ENCODE results near the gene ARHGEF7.

The ARHGEF7 gene

DNA sequence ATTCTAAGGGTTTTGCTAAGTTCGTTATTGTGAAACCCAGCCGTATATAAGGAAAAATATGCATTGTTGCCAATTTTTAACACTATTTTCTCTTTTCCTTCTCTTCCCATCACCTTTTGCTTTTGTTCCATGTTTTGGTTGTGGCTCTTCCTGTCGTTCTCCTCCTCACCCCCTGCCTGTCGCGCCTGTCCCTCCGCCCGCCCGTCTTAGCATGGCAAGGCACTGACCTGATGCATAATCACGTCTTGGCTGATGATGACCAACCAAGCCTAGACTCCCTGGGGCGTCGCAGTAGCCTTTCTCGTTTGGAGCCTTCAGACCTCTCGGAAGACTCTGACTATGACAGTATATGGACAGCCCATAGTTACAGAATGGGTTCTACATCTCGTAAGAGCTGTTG is 176.8 kb downstream of the ARHGEF7 start:
- TF ChIP-seq, protein P1, sequence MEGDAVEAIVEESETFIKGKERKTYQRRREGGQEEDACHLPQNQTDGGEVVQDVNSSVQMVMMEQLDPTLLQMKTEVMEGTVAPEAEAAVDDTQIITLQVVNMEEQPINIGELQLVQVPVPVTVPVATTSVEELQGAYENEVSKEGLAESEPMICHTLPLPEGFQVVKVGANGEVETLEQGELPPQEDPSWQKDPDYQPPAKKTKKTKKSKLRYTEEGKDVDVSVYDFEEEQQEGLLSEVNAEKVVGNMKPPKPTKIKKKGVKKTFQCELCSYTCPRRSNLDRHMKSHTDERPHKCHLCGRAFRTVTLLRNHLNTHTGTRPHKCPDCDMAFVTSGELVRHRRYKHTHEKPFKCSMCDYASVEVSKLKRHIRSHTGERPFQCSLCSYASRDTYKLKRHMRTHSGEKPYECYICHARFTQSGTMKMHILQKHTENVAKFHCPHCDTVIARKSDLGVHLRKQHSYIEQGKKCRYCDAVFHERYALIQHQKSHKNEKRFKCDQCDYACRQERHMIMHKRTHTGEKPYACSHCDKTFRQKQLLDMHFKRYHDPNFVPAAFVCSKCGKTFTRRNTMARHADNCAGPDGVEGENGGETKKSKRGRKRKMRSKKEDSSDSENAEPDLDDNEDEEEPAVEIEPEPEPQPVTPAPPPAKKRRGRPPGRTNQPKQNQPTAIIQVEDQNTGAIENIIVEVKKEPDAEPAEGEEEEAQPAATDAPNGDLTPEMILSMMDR (IDR thresholded peaks at IDR 0.05), result no peak
- no peak overlapping the region for H3K27ac ChIP-seq
- no peak overlapping the region for H3K4me3 ChIP-seq
- DNase-seq (ENCODE audit: low spot score), result no peak

DNA sequence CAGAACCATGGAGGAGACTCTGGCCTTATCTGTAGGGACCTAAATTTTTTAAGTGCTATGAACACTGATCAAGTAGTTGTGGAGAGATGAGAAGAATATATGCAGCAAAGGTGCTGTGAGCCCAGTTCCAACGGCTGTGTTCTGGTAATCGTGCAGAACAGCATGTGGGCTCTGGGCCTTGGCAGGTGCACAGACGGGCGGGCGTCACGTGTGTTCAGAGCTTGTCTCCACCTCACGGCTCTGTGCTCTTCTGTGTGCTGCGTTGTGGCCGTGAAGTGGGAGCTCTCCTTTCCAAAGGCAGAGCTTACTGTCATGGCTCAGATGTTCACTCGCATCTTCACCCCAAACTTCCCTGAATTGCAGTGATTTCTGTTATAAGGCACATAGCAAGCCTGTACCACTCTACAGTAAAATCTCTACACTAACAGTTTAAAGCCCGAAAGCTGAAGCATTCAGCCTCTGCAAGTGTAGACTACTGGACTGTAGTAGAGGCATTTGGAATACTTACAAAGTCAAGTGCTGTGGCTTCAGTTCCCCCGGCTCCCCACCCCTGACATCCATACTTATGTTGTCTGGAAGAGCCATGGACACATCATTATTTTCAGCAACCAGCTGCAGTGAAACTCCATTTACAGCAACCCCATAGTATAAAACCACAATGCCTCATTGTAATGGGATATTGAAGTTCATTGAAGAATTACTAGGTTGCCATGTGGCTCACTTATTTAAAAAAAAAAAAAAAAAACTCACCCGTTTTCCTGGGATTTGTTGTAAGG is 177.8 kb downstream of the ARHGEF7 start:
- DNase-seq (ENCODE audit: low spot score), result no peak
- H3K27ac ChIP-seq, result no peak overlapping the region
- TF ChIP-seq, protein P1 (IDR thresholded peaks at IDR 0.05), result no peak
- H3K4me3 ChIP-seq, result no peak overlapping the region

DNA sequence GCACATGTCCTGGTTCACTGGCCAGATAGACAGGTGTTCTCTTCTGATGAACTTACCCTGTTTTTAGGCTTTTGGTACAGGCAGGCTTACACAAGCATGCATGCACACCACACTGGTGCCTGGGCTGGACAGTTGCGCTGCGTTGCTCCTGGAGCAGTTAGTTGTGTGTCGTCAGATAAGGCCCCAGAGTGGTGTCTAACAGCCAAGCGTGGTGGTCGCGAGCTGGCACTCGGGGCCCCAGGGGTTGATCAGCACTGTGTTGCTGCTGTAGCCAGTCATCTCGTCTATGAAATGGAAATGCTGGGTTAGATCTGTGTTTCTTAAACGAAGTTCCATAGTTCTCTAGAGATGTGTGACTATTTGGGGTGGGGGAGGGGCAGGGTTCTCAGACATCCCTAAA is 180.8 kb downstream of the ARHGEF7 start:
- TF ChIP-seq, protein P1 (IDR thresholded peaks at IDR 0.05), result no peak
- H3K4me3 ChIP-seq, result no peak overlapping the region
- no peak overlapping the region for H3K27ac ChIP-seq
- DNase-seq (ENCODE audit: low spot score), result no peak

DNA sequence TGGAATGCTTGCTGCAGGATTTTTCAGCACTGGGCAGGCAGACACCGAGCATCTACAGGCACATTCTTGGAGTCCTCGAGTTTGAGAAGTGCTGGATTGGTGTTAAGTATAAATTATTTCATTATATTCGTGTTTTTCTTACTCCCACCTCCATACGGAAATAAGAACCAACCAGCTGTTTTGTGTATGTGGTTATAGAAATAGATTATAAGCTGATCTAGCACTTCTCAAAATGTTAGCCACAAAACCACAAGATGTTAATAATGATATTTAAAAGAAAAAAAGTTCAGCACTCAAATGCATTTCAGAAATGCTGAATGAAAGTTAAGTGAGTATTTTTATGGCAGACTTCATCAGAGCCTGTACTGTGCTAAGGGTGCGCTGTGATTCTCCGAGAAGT is 181.3 kb downstream of the ARHGEF7 start:
- TF ChIP-seq, protein P1 (IDR thresholded peaks at IDR 0.05), result no peak
- no peak for DNase-seq (ENCODE audit: low spot score)
- Histone ChIP-seq H3K4me3 (no peak overlapping the region), H3K27ac (no peak overlapping the region)

DNA sequence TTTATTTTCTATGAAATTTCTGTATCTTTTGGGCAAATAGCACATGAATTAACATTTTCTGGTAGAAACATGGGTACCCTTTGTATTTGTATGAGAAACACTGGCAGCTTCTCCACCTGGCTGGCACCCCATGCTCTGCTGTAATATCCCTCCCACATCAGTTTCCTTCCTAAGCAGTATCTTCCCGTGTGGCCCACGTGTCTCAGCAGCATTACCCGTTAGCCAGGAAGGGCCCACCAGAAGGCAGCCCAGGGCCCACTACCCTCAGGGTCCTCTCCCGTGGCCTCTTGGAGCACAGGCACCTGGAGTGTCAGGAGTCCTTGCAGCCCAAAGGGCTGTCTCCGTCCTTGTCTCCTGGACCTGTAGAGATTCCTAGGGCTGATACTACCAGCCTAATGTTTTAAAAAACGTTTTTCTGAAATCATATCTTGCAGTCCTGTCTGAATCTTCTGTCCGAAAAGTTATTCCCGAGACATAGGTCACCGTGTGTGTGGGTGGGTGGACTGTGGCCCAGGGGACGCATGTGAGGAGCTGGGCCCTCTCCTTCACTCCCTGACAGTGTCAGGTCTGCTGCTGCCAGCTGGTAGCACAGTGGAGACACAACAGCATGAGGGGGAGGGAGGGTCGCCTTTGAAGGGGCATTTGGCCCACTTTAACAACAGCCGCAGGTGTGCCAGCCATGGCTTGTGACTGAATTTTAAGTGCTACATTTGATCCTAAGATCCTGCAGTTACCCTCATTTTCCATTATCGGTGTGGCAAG is 183.3 kb downstream of the ARHGEF7 start:
- DNase-seq (ENCODE audit: low spot score), result no peak
- TF ChIP-seq, protein P1 (IDR thresholded peaks at IDR 0.05), result no peak
- no peak overlapping the region for H3K27ac ChIP-seq

DNA sequence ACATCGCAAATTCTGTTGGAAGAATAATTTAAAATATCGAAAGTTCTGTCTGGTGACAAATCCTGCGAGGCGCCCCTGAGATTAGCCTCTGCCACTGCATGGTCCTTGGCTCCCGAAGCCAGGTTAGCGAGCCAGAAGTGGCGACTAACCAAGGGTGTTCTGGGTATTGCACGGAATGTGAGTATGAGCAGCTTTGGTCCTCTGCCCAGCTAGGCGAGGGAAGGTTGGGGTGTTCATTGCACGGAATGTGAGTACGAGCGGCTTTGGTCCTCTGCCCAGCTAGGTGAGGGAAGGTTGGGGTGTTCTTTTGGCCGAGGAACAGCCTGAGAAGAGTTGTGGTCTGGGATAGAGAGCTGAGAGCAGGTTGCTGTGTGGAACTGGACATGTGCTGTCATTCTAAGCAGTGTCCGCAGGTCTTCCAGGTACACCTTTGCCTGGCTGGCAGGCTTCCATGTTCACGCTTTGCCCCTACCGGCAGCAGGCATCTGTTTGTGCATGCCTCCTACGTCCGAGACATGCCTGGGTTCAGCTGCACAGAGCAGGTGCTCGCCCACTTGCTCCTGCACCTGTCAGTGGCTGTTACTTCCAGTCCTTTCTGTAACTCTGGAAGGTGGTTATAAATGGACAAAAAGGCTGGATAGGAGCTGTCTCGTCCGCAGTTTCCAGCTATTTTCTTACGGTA is 187.1 kb downstream of the ARHGEF7 start:
- DNase-seq (ENCODE audit: low spot score), result no peak
- Histone ChIP-seq H3K27ac (no peak overlapping the region), H3K4me3 (no peak overlapping the region)
- TF ChIP-seq, protein P1 (IDR thresholded peaks at IDR 0.05), result no peak

More for the DNA sequence above, 183.3 kb downstream of the ARHGEF7 start:
- H3K4me3 ChIP-seq, result no peak overlapping the region
